Left ventricle myocardium inferior (tissue), 1 donor: ENCODE measurements around the gene NOL4L. TPM values are rescaled to one million over a fixed set of nuclear protein-coding genes. Genes with fewer than 3 reads are reported as not detected.
"Not testable (repeated sequence)": the region's sequence is repeated elsewhere in the genome, so short reads cannot be mapped to it uniquely, and the experiment has no call there.

Experiments
- DNase-seq: peaks from one replicate; pipeline ENCODE4 v3.0.0-alpha.2; 2020
- H3K27ac ChIP-seq: fragments of 200-600 bp; replicated peaks from 2 replicates; pipeline ENCODE4 v1.8.0; 2021
- H3K27me3 ChIP-seq: fragments of 200-600 bp; 2 replicates; pipeline ENCODE4 v1.8.0; 2021; ENCODE audit warnings: low read depth
- H3K36me3 ChIP-seq: fragments of 200-600 bp; 2 replicates; pipeline ENCODE4 v1.8.0; 2021
- H3K4me1 ChIP-seq: fragments of 200-600 bp; 2 replicates; pipeline ENCODE4 v1.8.0; 2021
- H3K4me3 ChIP-seq: fragments of 200-600 bp; 2 replicates; pipeline ENCODE4 v1.8.0; 2021; ENCODE audit warnings: mild to moderate bottlenecking, moderate library complexity
- H3K9me3 ChIP-seq: fragments of 200-600 bp; replicated peaks from 2 replicates; pipeline ENCODE4 v1.8.0; 2021
- intact Hi-C: fragments of 100-400 bp; cut with micrococcal nuclease; formaldehyde crosslinking; loops from one replicate; pipeline ENCODE4 v1.11.0; 2022
- total RNA-seq: library from RNA; stranded (reverse); fragmentation: NEBNext Ultra II Directional; extraction: Animal tissue kit (Norgen Biotek cat#: 25700); gene quantifications from one replicate; pipeline ENCODE4 v1.2.1, GENCODE V29; 2021
- TF ChIP-seq, protein P1 (sequence below): fragments of 200-600 bp; IDR thresholded peaks from 2 replicates; pipeline ENCODE4 v1.8.0; 2021; ENCODE audit warnings: antibody characterized with exemption, mild to moderate bottlenecking, borderline replicate concordance
- donor health status: DM: no; HTN: yes; CAD: no; lungs with severe emphysema.

NOL4L gene
- total RNA-seq, 1 donor from 2014 or later, result 5.6 TPM

DNA sequence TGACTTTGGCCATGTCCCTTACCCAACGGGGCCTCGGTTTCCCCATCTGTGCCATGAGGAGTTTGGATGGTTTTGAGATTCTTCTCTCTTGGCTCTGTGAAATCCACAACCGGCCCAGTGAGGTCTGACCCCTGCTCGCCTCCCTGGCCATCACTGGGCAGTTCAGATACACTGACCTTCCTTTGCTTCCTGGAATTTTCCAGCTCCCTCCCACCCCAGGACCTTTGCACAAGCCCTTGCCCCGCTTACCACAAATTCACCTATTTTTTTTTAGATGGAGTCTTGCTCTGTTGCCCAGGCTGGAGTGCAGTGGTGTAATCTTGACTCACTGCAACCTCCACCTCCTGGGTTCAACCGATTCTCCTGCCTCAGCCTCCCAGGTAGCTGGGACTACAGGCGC, 12.6 kb upstream of the NOL4L start:
- Histone ChIP-seq H3K9me3 (no peaks in the 10 kb centered on the region), H3K4me1 (no peaks in the 10 kb centered on the region), H3K27ac (no peak overlapping the region), H3K36me3 (no peaks in the 10 kb centered on the region), H3K27me3 (peaks cover 4% of the 10 kb centered on the region), H3K4me3 (no peak overlapping the region)
- intact Hi-C loops, result no loop called here
- DNase-seq, result no peak
- TF ChIP-seq, protein P1, sequence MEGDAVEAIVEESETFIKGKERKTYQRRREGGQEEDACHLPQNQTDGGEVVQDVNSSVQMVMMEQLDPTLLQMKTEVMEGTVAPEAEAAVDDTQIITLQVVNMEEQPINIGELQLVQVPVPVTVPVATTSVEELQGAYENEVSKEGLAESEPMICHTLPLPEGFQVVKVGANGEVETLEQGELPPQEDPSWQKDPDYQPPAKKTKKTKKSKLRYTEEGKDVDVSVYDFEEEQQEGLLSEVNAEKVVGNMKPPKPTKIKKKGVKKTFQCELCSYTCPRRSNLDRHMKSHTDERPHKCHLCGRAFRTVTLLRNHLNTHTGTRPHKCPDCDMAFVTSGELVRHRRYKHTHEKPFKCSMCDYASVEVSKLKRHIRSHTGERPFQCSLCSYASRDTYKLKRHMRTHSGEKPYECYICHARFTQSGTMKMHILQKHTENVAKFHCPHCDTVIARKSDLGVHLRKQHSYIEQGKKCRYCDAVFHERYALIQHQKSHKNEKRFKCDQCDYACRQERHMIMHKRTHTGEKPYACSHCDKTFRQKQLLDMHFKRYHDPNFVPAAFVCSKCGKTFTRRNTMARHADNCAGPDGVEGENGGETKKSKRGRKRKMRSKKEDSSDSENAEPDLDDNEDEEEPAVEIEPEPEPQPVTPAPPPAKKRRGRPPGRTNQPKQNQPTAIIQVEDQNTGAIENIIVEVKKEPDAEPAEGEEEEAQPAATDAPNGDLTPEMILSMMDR, result no peak

DNA sequence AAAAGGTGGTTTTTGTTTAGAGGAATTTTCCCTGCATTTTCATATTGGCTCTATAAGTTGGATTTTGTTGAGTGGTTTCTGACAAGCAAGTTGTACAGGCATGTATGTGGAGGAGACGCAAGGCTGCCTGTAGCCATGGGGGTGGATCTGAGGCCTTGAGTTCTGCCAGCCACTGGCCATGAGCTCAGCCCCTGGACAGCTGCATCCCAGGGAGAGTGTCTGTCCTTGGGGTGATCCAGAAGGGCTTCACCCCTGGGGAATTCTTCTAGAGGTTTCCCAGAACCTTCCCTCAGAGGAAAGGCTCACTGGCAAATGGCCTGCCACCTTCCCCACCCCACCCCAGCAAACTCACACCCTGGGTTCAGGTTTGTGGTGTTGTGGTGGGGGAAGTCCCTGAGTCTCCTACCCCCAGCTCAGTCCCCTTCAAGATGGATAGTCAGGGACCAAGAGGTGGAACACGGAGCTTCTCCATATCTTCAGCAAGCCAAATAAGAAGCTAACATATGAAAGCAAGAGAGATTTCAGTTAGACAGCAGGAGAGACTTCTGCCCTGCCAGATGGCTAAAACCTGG, 11.6 kb upstream of the NOL4L start:
- H3K4me3 ChIP-seq, result no peak overlapping the region
- no peaks in the 10 kb centered on the region for H3K9me3 ChIP-seq
- no peaks in the 10 kb centered on the region for H3K4me1 ChIP-seq

DNA sequence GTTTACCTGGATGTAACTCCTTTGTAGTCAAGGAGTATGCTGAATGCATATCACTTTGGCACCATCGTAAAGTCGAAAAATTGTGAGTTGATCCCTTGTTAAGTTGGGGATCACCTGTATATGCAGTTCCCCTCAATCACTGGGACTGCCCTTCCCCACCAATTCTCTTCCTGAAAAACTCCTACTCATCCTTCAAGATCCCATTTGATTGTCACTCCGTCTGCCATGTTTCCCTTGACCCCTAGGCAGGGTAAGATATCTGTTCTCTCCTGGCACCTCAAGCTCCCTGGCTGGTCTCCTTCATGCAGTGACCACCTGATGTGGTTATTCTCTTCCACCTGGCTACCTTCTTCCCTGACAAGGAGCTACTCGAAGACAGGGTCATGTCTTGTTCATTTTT, 10.0 kb upstream of the NOL4L start:
- intact Hi-C loops, result no loop called here
- Histone ChIP-seq H3K4me1 (no peaks in the 10 kb centered on the region), H3K27ac (no peak overlapping the region), H3K4me3 (no peak overlapping the region), H3K9me3 (no peaks in the 10 kb centered on the region), H3K27me3 (no peaks in the 10 kb centered on the region), H3K36me3 (no peaks in the 10 kb centered on the region)
- DNase-seq, result no peak
- TF ChIP-seq, protein P1, result no peak

More for the DNA sequence above, 11.6 kb upstream of the NOL4L start:
- intact Hi-C loops, result no loop called here
- TF ChIP-seq, protein P1, result no peak
- Histone ChIP-seq H3K27ac (no peak overlapping the region), H3K36me3 (no peaks in the 10 kb centered on the region), H3K27me3 (no peaks in the 10 kb centered on the region)
- no peak for DNase-seq

DNA sequence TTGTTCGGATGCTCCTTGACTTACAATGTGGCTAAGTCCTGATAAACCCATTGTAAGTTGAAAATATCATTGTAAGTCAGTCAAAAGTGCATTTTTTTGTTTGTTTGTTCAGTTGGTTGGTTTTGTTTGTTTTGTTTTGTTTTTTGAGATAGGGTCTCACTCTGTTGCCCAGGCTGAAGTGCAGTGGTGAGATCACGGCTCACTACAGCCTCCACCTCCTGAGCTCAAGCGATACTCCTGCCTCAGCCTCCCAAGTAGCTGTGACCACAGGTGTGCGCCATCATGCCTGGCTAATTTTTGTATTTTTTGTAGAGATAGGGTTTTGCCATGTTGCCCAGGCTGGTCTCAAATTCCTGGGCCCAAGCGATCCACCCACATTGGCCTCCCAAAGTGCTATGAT, 9.5 kb upstream of the NOL4L start:
- intact Hi-C loops, result not testable (repeated sequence)

DNA sequence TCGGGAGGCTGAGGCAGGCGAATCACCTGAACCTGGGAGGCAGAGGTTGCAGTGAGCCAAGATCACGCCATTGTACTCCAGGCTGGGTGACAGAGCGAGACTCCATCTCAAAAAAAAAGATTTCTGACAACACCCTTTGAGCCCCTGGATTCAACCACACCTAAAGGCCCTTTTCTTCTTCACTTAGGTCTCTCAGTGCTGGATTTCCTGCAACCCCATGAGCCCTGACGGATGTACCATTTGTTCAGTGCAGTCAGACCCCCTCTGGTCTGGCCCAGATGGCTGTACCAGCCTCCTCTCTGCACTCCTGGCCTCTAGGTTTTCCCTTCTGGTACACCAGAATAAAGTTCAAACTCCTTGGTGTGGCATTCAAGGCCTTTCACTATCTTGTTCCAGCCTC, 9.1 kb upstream of the NOL4L start:
- no peak overlapping the region for H3K4me3 ChIP-seq
- intact Hi-C loops, result no loop called here
- DNase-seq, result no peak
- TF ChIP-seq, protein P1, result no peak
- H3K27ac ChIP-seq, result no peak overlapping the region
- no peaks in the 10 kb centered on the region for H3K9me3 ChIP-seq
- no peaks in the 10 kb centered on the region for H3K36me3 ChIP-seq
- H3K4me1 ChIP-seq, result no peaks in the 10 kb centered on the region
- no peaks in the 10 kb centered on the region for H3K27me3 ChIP-seq

More for the DNA sequence above, 9.5 kb upstream of the NOL4L start:
- not testable (repeated sequence) for DNase-seq, H3K27me3 ChIP-seq, H3K9me3 ChIP-seq, H3K4me3 ChIP-seq, H3K27ac ChIP-seq, H3K4me1 ChIP-seq, H3K36me3 ChIP-seq

DNA sequence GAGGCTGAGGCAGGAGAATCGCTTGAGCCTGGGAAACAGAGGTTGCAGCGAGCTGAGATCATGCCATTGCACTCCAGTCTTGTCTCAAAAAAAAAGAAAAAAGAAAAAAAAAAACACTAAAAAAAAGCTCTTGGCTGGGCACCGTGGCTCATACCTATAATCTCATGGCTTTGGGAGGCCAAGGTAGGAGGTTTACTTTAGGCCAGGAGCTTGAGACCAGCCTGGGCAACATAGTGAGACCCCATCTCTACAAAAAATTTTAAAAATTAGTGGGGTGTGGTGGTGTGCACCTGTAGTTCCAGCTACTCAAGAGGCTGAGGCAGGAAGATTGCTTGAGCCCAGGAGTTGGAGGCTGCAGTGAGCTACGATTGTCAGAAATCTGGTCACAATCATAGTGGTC, 7.5 kb upstream of the NOL4L start:
- intact Hi-C loops, H3K36me3 ChIP-seq, H3K9me3 ChIP-seq, H3K4me1 ChIP-seq, H3K27ac ChIP-seq, DNase-seq, H3K27me3 ChIP-seq, H3K4me3 ChIP-seq: not testable (repeated sequence)
